Endothelial cell of umbilical vein (primary cell): ENCODE measurements around the gene SERGEF. TPM values are rescaled to one million over a fixed set of nuclear protein-coding genes. Genes with fewer than 3 reads are reported as not detected.

ENCODE experiments used
- BruUV-seq: library from RNA; stranded (reverse); fragments of 400-500 nt; replicated peaks from 2 replicates; lab custom pipeline; 2021; lab: Mats Ljungman, UMichigan
- CTCF ChIA-PET: fragments of 300-600, 350-600 bp; sonication (Branson Sonifier 250); formaldehyde crosslinking; loops from one replicate; lab custom pipeline; 2021; ENCODE audit warnings: antibody characterized with exemption, inconsistent platforms; lab: Charles Lee
- POLR2A ChIA-PET: fragments of 300-600, 350-600 bp; sonication (Branson Sonifier 250); formaldehyde crosslinking; loops from one replicate; lab custom pipeline; 2021; ENCODE audit warnings: antibody characterized with exemption, inconsistent platforms; lab: Charles Lee
- DNase-seq: peaks from one replicate; pipeline ENCODE4 v3.0.0-alpha.2; 2011; ENCODE audit warnings: low read depth, low spot score
- FAIRE-seq: peaks from 2 replicates; lab custom pipeline; 2011; peaks lifted over from hg19 to GRCh38; lab: Jason Lieb, UNC
- H2AFZ ChIP-seq: 2 replicates; pipeline ENCODE4 v1.6.0; 2012; ENCODE audit warnings: low read depth, low read length, control low read depth, inconsistent platforms
- H3K27ac ChIP-seq: 2 replicates; pipeline ENCODE4 v1.5.1; 2011; ENCODE audit warnings: low read depth, mild to moderate bottlenecking, control low read depth, low read length, moderate library complexity; ENCODE audit not compliant: insufficient read depth
- H3K27me3 ChIP-seq, 2 experiments: 2 replicates each; pipeline versions ENCODE4 v1.6.0 to v1.6.1; 2011; ENCODE audit warnings: low read length in 2 of 2, mixed read lengths in 1 of 2; ENCODE audit not compliant: control insufficient read depth in 2 of 2, insufficient read depth in 2 of 2
- H3K36me3 ChIP-seq, 2 experiments: 2 replicates in 1 of 2; 3 replicates in 1 of 2; pipeline ENCODE4 v1.5.1; 2011; ENCODE audit warnings: low read length in 2 of 2, mild to moderate bottlenecking in 1 of 2, moderate library complexity in 1 of 2; ENCODE audit not compliant: control insufficient read depth in 2 of 2, insufficient read depth in 2 of 2; ENCODE audit errors: extremely low read depth in 1 of 2
- H3K4me1 ChIP-seq: 3 replicates; pipeline ENCODE4 v1.5.1; 2011; ENCODE audit warnings: mild to moderate bottlenecking, low read length; ENCODE audit not compliant: control insufficient read depth, insufficient read depth; ENCODE audit errors: extremely low read depth
- H3K4me2 ChIP-seq: 2 replicates; pipeline ENCODE4 v1.6.1; 2011; ENCODE audit warnings: low read length, control low read depth, mixed read lengths; ENCODE audit not compliant: insufficient read depth
- H3K4me3 ChIP-seq, 3 experiments: fragments of 200-600 bp in 1 of 3; sonication (generic), shearing (Covaris generic) in 1 of 3; replicated peaks in 1 of 3; 2 replicates each; pipeline ENCODE4 v1.5.1; 2011 to 2016; ENCODE audit warnings: control low read depth in 3 of 3, low read length in 3 of 3, mild to moderate bottlenecking in 2 of 3, inconsistent platforms in 1 of 3, low read depth in 1 of 3, moderate library complexity in 1 of 3; ENCODE audit not compliant: insufficient read depth in 1 of 3
- H3K79me2 ChIP-seq: 2 replicates; pipeline ENCODE4 v1.6.0; 2012; ENCODE audit warnings: low read length, inconsistent platforms; ENCODE audit not compliant: control insufficient read depth, insufficient read depth
- H3K9ac ChIP-seq: replicated peaks from 2 replicates; pipeline ENCODE3; 2011; ENCODE audit warnings: low read length, control low read depth; ENCODE audit not compliant: insufficient read depth; ENCODE audit errors: extremely low read depth
- H3K9me1 ChIP-seq: replicated peaks from 3 replicates; pipeline ENCODE4 v1.6.0; 2011; ENCODE audit warnings: mild to moderate bottlenecking, low read length; ENCODE audit not compliant: control insufficient read depth, insufficient read depth; ENCODE audit errors: extremely low read depth
- H3K9me3 ChIP-seq: replicated peaks from 2 replicates; pipeline ENCODE4 v1.5.1; 2012; ENCODE audit warnings: low read length, inconsistent platforms; ENCODE audit not compliant: control insufficient read depth, insufficient read depth
- H4K20me1 ChIP-seq: replicated peaks from 2 replicates; pipeline ENCODE3; 2011; ENCODE audit warnings: mild to moderate bottlenecking, low read length; ENCODE audit not compliant: control insufficient read depth, insufficient read depth; ENCODE audit errors: extremely low read depth
- CTCF ChIP-seq, 2 donors: IDR thresholded peaks; 1 replicate in 1 of 2; 2 replicates in 1 of 2; pipeline ENCODE4 v1.5.1; 2011; ENCODE audit warnings: low read length in 2 of 2, mild to moderate bottlenecking in 2 of 2, moderate library complexity in 2 of 2, control low read depth in 1 of 2, inconsistent platforms in 1 of 2, low read depth in 1 of 2; ENCODE audit not compliant: insufficient read depth in 1 of 2; ENCODE audit errors: extremely low read depth in 1 of 2
- EZH2 ChIP-seq: IDR thresholded peaks from 2 replicates; pipeline ENCODE4 v1.6.1; 2012; ENCODE audit warnings: borderline replicate concordance, low read depth, mild to moderate bottlenecking, moderate library complexity, low read length, inconsistent platforms; ENCODE audit not compliant: severe bottlenecking
- FOS ChIP-seq: IDR thresholded peaks from 2 replicates; pipeline ENCODE4 v1.6.1; 2011; ENCODE audit warnings: mild to moderate bottlenecking, low read length, moderate library complexity, borderline replicate concordance; ENCODE audit not compliant: insufficient read depth
- GATA2 ChIP-seq: IDR thresholded peaks from 2 replicates; pipeline ENCODE4 v1.7.0; 2011; ENCODE audit warnings: low read depth, mild to moderate bottlenecking, moderate library complexity, mixed read lengths, low read length; ENCODE audit not compliant: insufficient read length, insufficient read depth
- JUN ChIP-seq: IDR thresholded peaks from 2 replicates; pipeline ENCODE4 v1.6.1; 2011; ENCODE audit warnings: borderline replicate concordance, low read depth; ENCODE audit not compliant: insufficient read length, insufficient read depth
- MAX ChIP-seq: IDR thresholded peaks from 2 replicates; pipeline ENCODE4 v1.6.1; 2011; ENCODE audit not compliant: insufficient read depth, insufficient read length
- MYC ChIP-seq: IDR thresholded peaks from one replicate; pipeline ENCODE4 v1.6.1; 2011; ENCODE audit warnings: mild to moderate bottlenecking, low read depth, low read length
- POLR2A ChIP-seq: IDR thresholded peaks from 2 replicates; pipeline ENCODE4 v1.6.1; 2012; ENCODE audit warnings: low read depth, mild to moderate bottlenecking, control low read depth, low read length
- POLR2AphosphoS5 ChIP-seq: IDR thresholded peaks from 2 replicates; pipeline ENCODE4 v1.6.1; 2012; ENCODE audit warnings: low read depth, mild to moderate bottlenecking, control low read depth, low read length, moderate library complexity; ENCODE audit not compliant: insufficient read depth
- dilution Hi-C: fragments of 300-500 bp; cut with MboI; formaldehyde crosslinking; loops from one replicate; pipeline ENCODE4 v1.15.0; 2019; ENCODE audit warnings: low sequenced_read_pairs; ENCODE audit not compliant: extremely low pct_ligation_motif_present
- intact Hi-C: fragments of 100-400 bp; cut with micrococcal nuclease; formaldehyde crosslinking; loops from one replicate; pipeline ENCODE4 v1.10.0; 2022
- polyA plus RNA-seq, 4 experiments: library from polyadenylated mRNA; depleted of rRNA in 3 of 4; stranded (reverse) in 3 of 4; unstranded in 1 of 4; fragments of >200 nt; gene quantifications; 2 replicates each; pipeline versions ENCODE4 v1.2.1 to v1.2.3, GENCODE V29; 2011 to 2012; ENCODE audit warnings: missing spikeins in 1 of 4
- total RNA-seq: library from RNA; stranded (reverse); gene quantifications from 2 replicates; pipeline ENCODE4 v1.2.3, GENCODE V29; 2021

SERGEF gene
- total and polyA plus RNA-seq, 2 donors (not counting 3 experiments of a cell fraction or from before 2014, with no cell fraction given): 8.7 to 16.7 TPM

- no peak overlapping the region for H3K4me3 ChIP-seq
- FAIRE-seq: no peak
- ChIA-PET POLR2A (no interaction called here), CTCF (interaction anchor here (2.8 kb wide), 1 partner anchor 19 kb away, joined by 9 read pairs; no protein-coding TSS in a partner anchor)
- no peak overlapping the region for H3K4me2 ChIP-seq
- no peak overlapping the region for H2AFZ ChIP-seq
- H3K79me2 ChIP-seq: no peaks in the 10 kb centered on the region
- no peaks in the 10 kb centered on the region for H3K36me3 ChIP-seq
- H3K9me3 ChIP-seq: no peaks in the 10 kb centered on the region
- intact Hi-C loops: no loop called here
- no peak for TF ChIP-seq JUN
- no peak for TF ChIP-seq MYC
- TF ChIP-seq CTCF (IDR thresholded peaks at IDR 0.05; ENCODE audit: extremely low read depth in 1 of 2, insufficient read depth in 1 of 2, low read depth in 1 of 2, low read length in 2 of 2): no peak
- no peak for TF ChIP-seq EZH2
- no peak for TF ChIP-seq POLR2AphosphoS5
- no peak for TF ChIP-seq MAX
- no peak for TF ChIP-seq FOS
- no peak for TF ChIP-seq GATA2
- no peak for TF ChIP-seq POLR2A
- no peaks in the 10 kb centered on the region for H3K4me1 ChIP-seq
- H3K27ac ChIP-seq: no peak overlapping the region
- H4K20me1 ChIP-seq: no peaks in the 10 kb centered on the region
- DNase-seq: no peak
- no peaks in the 10 kb centered on the region for H3K9me1 ChIP-seq
- H3K27me3 ChIP-seq: no peaks in the 10 kb centered on the region
- dilution Hi-C loops: no loop called here
- BruUV-seq: no TSS peak
- no peak overlapping the region for H3K9ac ChIP-seq
Measured at GRCh38 chr11:17750013-17750800, 262.6 kb downstream of the SERGEF start.
